Measurements from ENCODE around the gene FAM221B.

- TF ChIP-seq POLR2A (IDR thresholded peaks at IDR 0.05; ENCODE audit: low read depth, low read length) = no peak
- no peak for TF ChIP-seq POLR2AphosphoS5 (IDR thresholded peaks at IDR 0.05; ENCODE audit: low read depth, low read length)
These were observed 692 bp upstream of the FAM221B start, which contains the start of gene TMEM8B for GRCh38 chr9:35829084-35829763.

Measured in GM12892 (cell line).